AG04450 (cell line): ENCODE results near the gene IRAK2. TPM values are rescaled to one million over a fixed set of nuclear protein-coding genes. Genes with fewer than 3 reads are reported as not detected.

Experiments
- CTCF ChIA-PET: fragments of 300-600, 350-600 bp; formaldehyde crosslinking; extraction: SDS; loops from one replicate; lab custom pipeline; 2022; ENCODE audit warnings: antibody characterized with exemption, inconsistent platforms; lab: Charles Lee
- POLR2A ChIA-PET: fragments of 350-600 bp; formaldehyde crosslinking; extraction: SDS; loops from one replicate; lab custom pipeline; 2021; ENCODE audit warnings: antibody characterized with exemption, inconsistent platforms; lab: Yijun Ruan, JAX
- DNase-seq: peaks from one replicate; pipeline ENCODE4 v3.0.0-alpha.2; 2011; ENCODE audit warnings: low read depth, low spot score
- H3K27ac ChIP-seq: one replicate; pipeline ENCODE4 v1.5.1; 2012; ENCODE audit warnings: low read depth, low read length, control low read depth
- H3K27me3 ChIP-seq: one replicate; pipeline ENCODE4 v1.6.0; 2012; ENCODE audit warnings: low read length; ENCODE audit not compliant: control insufficient read depth, insufficient read depth
- H3K4me3 ChIP-seq: 2 replicates; pipeline ENCODE4 v1.5.1; 2011; ENCODE audit warnings: mild to moderate bottlenecking, low read depth, low read length, control low read depth
- H3K9me3 ChIP-seq: 2 replicates; pipeline ENCODE4 v1.5.1; 2012; ENCODE audit warnings: low read length; ENCODE audit not compliant: control insufficient read depth, insufficient read depth
- CTCF ChIP-seq: IDR thresholded peaks from 2 replicates; pipeline ENCODE4 v1.5.1; 2011; ENCODE audit warnings: low read depth, low read length, control low read depth, inconsistent platforms
- polyA plus RNA-seq: library from polyadenylated mRNA; depleted of rRNA; stranded (reverse); fragments of >200 nt; gene quantifications from 2 replicates; pipeline ENCODE4 v1.2.3, GENCODE V29; 2011

Gene IRAK2
- polyA plus RNA-seq, 1 experiment, result 7.6 TPM

- no peaks in the 10 kb centered on the region for H3K27me3 ChIP-seq
- no peaks in the 10 kb centered on the region for H3K9me3 ChIP-seq
- DNase-seq, result no peak
- ChIA-PET POLR2A (no interaction called here), CTCF (interaction anchor here (0.7 to 2.0 kb wide), 5 partner anchors 11 to 292 kb away, joined by 3 to 9 read pairs (median 5); partner anchors contain the start of gene CRELD1)
- H3K27ac ChIP-seq, result no peak overlapping the region
- H3K4me3 ChIP-seq, result no peak overlapping the region
- no peak for TF ChIP-seq CTCF
Measured at GRCh38 chr3:10223676-10224639, 59.2 kb downstream of the IRAK2 start.

GRCh38 chr3:10224794-10225665 is 60.3 kb downstream of the IRAK2 start:
- Histone ChIP-seq H3K27ac (no peak overlapping the region), H3K27me3 (no peaks in the 10 kb centered on the region), H3K9me3 (no peaks in the 10 kb centered on the region), H3K4me3 (no peak overlapping the region)
- ChIA-PET CTCF (interaction anchor here (1.2 kb wide), 1 partner anchor 292 kb away, joined by 6 read pairs; the partner anchor contains the start of gene CRELD1), POLR2A (no interaction called here)
- DNase-seq, result no peak
- TF ChIP-seq CTCF, result peak; percentile 78

DNA sequence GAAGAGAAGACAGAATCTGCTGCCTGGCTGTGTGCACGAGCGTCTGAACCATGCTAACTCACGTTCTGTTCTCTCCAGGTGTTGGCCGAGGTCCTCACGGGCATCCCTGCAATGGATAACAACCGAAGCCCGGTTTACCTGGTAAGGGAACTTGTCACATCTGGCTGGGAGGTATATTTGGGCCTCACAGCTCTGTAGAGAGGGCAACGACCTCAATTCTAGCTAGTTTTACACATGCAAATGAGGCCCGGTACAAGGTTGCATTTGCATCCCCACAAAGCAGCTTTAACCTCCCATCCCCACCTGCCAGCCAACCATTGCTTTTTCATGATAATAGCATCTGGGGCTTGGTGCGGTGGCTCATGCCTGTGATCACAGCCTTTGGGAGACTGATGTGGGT is 61.6 kb downstream of the IRAK2 start:
- TF ChIP-seq CTCF, result no peak
- CTCF ChIA-PET, result interaction anchor here (1.0 kb wide), 1 partner anchor 294 kb away, joined by 3 read pairs; no protein-coding TSS in a partner anchor
- Histone ChIP-seq H3K4me3 (no peak overlapping the region), H3K27me3 (no peaks in the 10 kb centered on the region), H3K27ac (no peak overlapping the region), H3K9me3 (no peaks in the 10 kb centered on the region)
- POLR2A ChIA-PET, result no interaction called here
- DNase-seq, result no peak

DNA sequence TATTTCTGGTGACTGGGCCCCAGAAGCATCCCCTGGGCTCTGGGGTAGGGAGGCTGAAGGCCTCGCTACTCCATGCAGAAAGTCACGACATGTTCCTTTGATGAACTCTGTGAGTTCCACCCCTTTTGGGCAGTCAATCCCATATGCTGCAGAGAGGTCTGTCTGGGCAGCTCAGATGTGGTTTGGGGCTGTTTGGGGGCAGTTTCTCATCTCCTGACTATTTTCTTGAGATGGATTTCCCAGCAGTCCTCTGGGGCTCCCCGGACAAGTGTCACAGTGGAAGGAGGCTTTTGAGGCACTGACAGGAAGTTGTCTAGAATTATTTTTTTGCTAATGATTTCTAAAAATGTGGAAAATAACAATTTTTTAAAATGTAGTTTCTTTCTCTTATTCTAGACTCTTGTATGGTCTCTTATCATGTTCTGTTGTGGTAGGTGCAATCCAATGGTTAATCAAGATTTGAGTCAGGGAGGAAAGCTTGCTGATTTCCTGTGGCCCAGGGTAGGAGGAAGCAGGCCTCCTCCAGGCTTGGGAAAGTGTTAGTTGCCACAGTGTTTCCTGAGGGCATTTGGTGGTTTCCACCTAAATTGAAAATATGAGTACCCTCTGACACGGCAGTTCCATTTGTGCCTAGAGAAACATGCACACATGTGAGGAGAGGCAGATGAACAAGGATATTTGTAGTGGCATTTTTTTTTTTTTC is 63.7 kb downstream of the IRAK2 start:
- ChIA-PET CTCF (no interaction called here), POLR2A (no interaction called here)

More for the DNA sequence above, 63.7 kb downstream of the IRAK2 start:
- TF ChIP-seq CTCF, result no peak
- Histone ChIP-seq H3K9me3 (no peaks in the 10 kb centered on the region), H3K27ac (no peak overlapping the region), H3K4me3 (no peak overlapping the region), H3K27me3 (no peaks in the 10 kb centered on the region)
- DNase-seq, result no peak
